HEK293 (cell line): ENCODE results near the gene RIMS1.

Experiments used
- CTCF ChIA-PET: fragments of 350-600 bp; formaldehyde crosslinking; extraction: SDS; loops from one replicate; lab custom pipeline; 2021; ENCODE audit warnings: antibody characterized with exemption; lab: Yijun Ruan, JAX
- POLR2A ChIA-PET: fragments of 300-600 bp; formaldehyde crosslinking; extraction: SDS; loops from one replicate; lab custom pipeline; 2020; ENCODE audit warnings: antibody characterized with exemption, inconsistent platforms; lab: Yijun Ruan, JAX
- H3K27ac ChIP-seq: fragments of 200-500 bp; sonication (Bioruptor generic); 2 replicates; pipeline ENCODE4 v1.5.1; 2014; ENCODE audit warnings: low read depth, low read length, control low read depth, inconsistent platforms; ENCODE audit errors: extremely low read depth
- H3K36me3 ChIP-seq, 2 experiments: fragments of 200-500 bp in 1 of 2; sonication (Bioruptor generic) in 1 of 2; 1 replicate in 1 of 2; 2 replicates in 1 of 2; pipeline ENCODE4 v1.5.1; 2014 to 2017; ENCODE audit warnings: inconsistent platforms in 2 of 2, low read length in 2 of 2; ENCODE audit not compliant: control insufficient read depth in 2 of 2, insufficient read depth in 1 of 2
- H3K4me1 ChIP-seq: fragments of 200-500 bp; sonication (Bioruptor generic); 2 replicates; pipeline ENCODE4 v1.5.1; 2014; ENCODE audit warnings: mild to moderate bottlenecking, low read length, inconsistent platforms; ENCODE audit not compliant: control insufficient read depth, insufficient read depth
- H3K4me3 ChIP-seq: 2 replicates; pipeline ENCODE4 v1.5.1; 2011; ENCODE audit warnings: low read depth, mild to moderate bottlenecking, control low read depth, low read length, moderate library complexity
- H3K9me3 ChIP-seq: fragments of 200-500 bp; sonication (Bioruptor generic); 2 replicates; pipeline ENCODE4 v1.5.1; 2014; ENCODE audit warnings: low read depth, low read length, inconsistent platforms; ENCODE audit not compliant: control insufficient read depth, insufficient read depth
- HOXC10 ChIP-seq: sonication (generic); formaldehyde crosslinking; IDR thresholded peaks from 2 replicates; pipeline ENCODE4 v1.8.1; 2023; ENCODE audit warnings: mild to moderate bottlenecking, missing genetic modification reagents
- KLF1 ChIP-seq: fragments of 450-650 bp; formaldehyde crosslinking; IDR thresholded peaks from 2 replicates; pipeline ENCODE4 v1.5.1; 2016; ENCODE audit warnings: missing biosample characterization, missing genetic modification characterization
- KLF8 ChIP-seq: fragments of 450-650 bp; formaldehyde crosslinking; IDR thresholded peaks from 2 replicates; pipeline ENCODE4 v1.5.1; 2016; ENCODE audit warnings: missing biosample characterization, missing genetic modification characterization
- KLF9 ChIP-seq: fragments of 450-650 bp; formaldehyde crosslinking; IDR thresholded peaks from 2 replicates; pipeline ENCODE4 v1.5.1; 2016; ENCODE audit warnings: missing biosample characterization, missing genetic modification characterization, low read depth
- OSR2 ChIP-seq: fragments of 450-650 bp; formaldehyde crosslinking; IDR thresholded peaks from 2 replicates; pipeline ENCODE4 v1.5.1; 2016; ENCODE audit warnings: missing biosample characterization, missing genetic modification characterization
- SCRT2 ChIP-seq: fragments of 450-650 bp; formaldehyde crosslinking; IDR thresholded peaks from 2 replicates; pipeline ENCODE4 v1.5.1; 2016; ENCODE audit warnings: missing biosample characterization, missing genetic modification characterization
- SP7 ChIP-seq: fragments of 450-650 bp; formaldehyde crosslinking; IDR thresholded peaks from 2 replicates; pipeline ENCODE4 v1.5.1; 2016; ENCODE audit warnings: missing biosample characterization, missing genetic modification characterization
- YY1 ChIP-seq: fragments of 450-650 bp; formaldehyde crosslinking; IDR thresholded peaks from 2 replicates; pipeline ENCODE4 v1.5.1; 2018; ENCODE audit warnings: missing biosample characterization, missing genetic modification characterization
- ZBTB26 ChIP-seq: fragments of 450-650 bp; formaldehyde crosslinking; optimal IDR thresholded peaks from 2 replicates; pipeline ENCODE3; 2016; ENCODE audit warnings: missing biosample characterization, mild to moderate bottlenecking, missing genetic modification characterization
- ZFP37 ChIP-seq: fragments of 450-650 bp; formaldehyde crosslinking; IDR thresholded peaks from 2 replicates; pipeline ENCODE4 v1.5.1; 2016; ENCODE audit warnings: missing biosample characterization, missing genetic modification characterization
- ZNF121 ChIP-seq: fragments of 450-650 bp; formaldehyde crosslinking; IDR thresholded peaks from 2 replicates; pipeline ENCODE4 v1.5.1; 2016; ENCODE audit warnings: missing biosample characterization, missing genetic modification characterization
- ZNF155 ChIP-seq: fragments of 450-650 bp; formaldehyde crosslinking; IDR thresholded peaks from 2 replicates; pipeline ENCODE4 v1.5.1; 2016; ENCODE audit warnings: missing biosample characterization, missing genetic modification characterization
- ZNF266 ChIP-seq: fragments of 450-650 bp; formaldehyde crosslinking; IDR thresholded peaks from 2 replicates; pipeline ENCODE4 v1.5.1; 2016; ENCODE audit warnings: missing biosample characterization, missing genetic modification characterization, low read depth
- ZNF488 ChIP-seq: fragments of 450-650 bp; formaldehyde crosslinking; IDR thresholded peaks from 2 replicates; pipeline ENCODE4 v1.5.1; 2016; ENCODE audit warnings: missing biosample characterization, missing genetic modification characterization
- ZNF558 ChIP-seq: fragments of 450-650 bp; formaldehyde crosslinking; IDR thresholded peaks from 2 replicates; pipeline ENCODE4 v1.5.1; 2016; ENCODE audit warnings: missing biosample characterization, missing genetic modification characterization
- ZNF571 ChIP-seq: fragments of 450-650 bp; formaldehyde crosslinking; IDR thresholded peaks from 2 replicates; pipeline ENCODE4 v1.5.0; 2017; ENCODE audit warnings: missing biosample characterization, missing genetic modification characterization
- ZNF776 ChIP-seq: fragments of 450-650 bp; formaldehyde crosslinking; IDR thresholded peaks from 2 replicates; pipeline ENCODE4 v1.5.0; 2017; ENCODE audit warnings: missing biosample characterization, missing genetic modification characterization, borderline replicate concordance
- ZSCAN18 ChIP-seq: fragments of 450-650 bp; formaldehyde crosslinking; IDR thresholded peaks from 2 replicates; pipeline ENCODE4 v1.5.1; 2016; ENCODE audit warnings: missing biosample characterization, missing genetic modification characterization

Gene RIMS1

GRCh38 chr6:71965404-71965803 lies 79.1 kb downstream of the RIMS1 start (continued):
- TF ChIP-seq HOXC10 (CRISPR knock-in tag) = no peak
- TF ChIP-seq, all 188 proteins: peak for 0

GRCh38 chr6:71967436-71967835 lies 81.1 kb downstream of the RIMS1 start:
- TF ChIP-seq KLF8 = no peak
- no peak for TF ChIP-seq ZSCAN18
- TF ChIP-seq ZNF121 = no peak
- TF ChIP-seq ZNF776 (tag by site-specific recombination) = no peak
- TF ChIP-seq ZNF488 (tag by site-specific recombination) = no peak
- no peaks in the 10 kb centered on the region for H3K4me1 ChIP-seq
- ChIA-PET POLR2A (no interaction called here), CTCF (interaction anchor here (0.6 kb wide), 3 partner anchors 23 to 442 kb away, joined by 3 to 6 read pairs (median 5); no protein-coding TSS in a partner anchor)
- H3K27ac ChIP-seq = no peak overlapping the region
- no peak overlapping the region for H3K4me3 ChIP-seq
- H3K9me3 ChIP-seq = no peaks in the 10 kb centered on the region
- H3K36me3 ChIP-seq = no peaks in the 10 kb centered on the region

GRCh38 chr6:71977884-71978283 lies 91.5 kb downstream of the RIMS1 start:
- no peak overlapping the region for H3K27ac ChIP-seq
- no peak for TF ChIP-seq SCRT2 (tag by site-specific recombination)
- no peak for TF ChIP-seq YY1 (tag by site-specific recombination)
- TF ChIP-seq ZNF266 (tag by site-specific recombination) = no peak
- TF ChIP-seq ZFP37 (tag by site-specific recombination) = no peak
- ChIA-PET CTCF (interaction anchor here (0.6 kb wide), 1 partner anchor 1820 kb away, joined by 4 read pairs; no protein-coding TSS in a partner anchor), POLR2A (no interaction called here)
- no peaks in the 10 kb centered on the region for H3K9me3 ChIP-seq
- H3K4me1 ChIP-seq = no peaks in the 10 kb centered on the region
- no peaks in the 10 kb centered on the region for H3K36me3 ChIP-seq
- no peak overlapping the region for H3K4me3 ChIP-seq

- H3K27ac ChIP-seq = no peak overlapping the region
- TF ChIP-seq ZNF571 (tag by site-specific recombination) (no peak), OSR2 (tag by site-specific recombination) (no peak), ZNF488 (tag by site-specific recombination) (no peak), SP7 (no peak), ZNF776 (tag by site-specific recombination) (no peak), KLF9 (tag by site-specific recombination) (no peak), ZNF558 (tag by site-specific recombination) (no peak), KLF1 (tag by site-specific recombination) (no peak), ZBTB26 (tag by site-specific recombination) (no peak), ZNF155 (tag by site-specific recombination) (no peak)
- TF ChIP-seq, all 188 proteins: peak for 0
- ChIA-PET CTCF (no interaction called here), POLR2A (no interaction called here)
- H3K9me3 ChIP-seq = no peaks in the 10 kb centered on the region
- no peak overlapping the region for H3K4me3 ChIP-seq
- H3K36me3 ChIP-seq = no peaks in the 10 kb centered on the region
- no peaks in the 10 kb centered on the region for H3K4me1 ChIP-seq
Observed at GRCh38 chr6:71979911-71980310, 93.6 kb downstream of the RIMS1 start.
